ENCODE measurements around the gene AFF4.
A peak's percentile ranks its signal among the peaks of the same experiment; 100 is the strongest.
"Not testable (repeated sequence)": the region's sequence is repeated elsewhere in the genome, so short reads cannot be mapped to it uniquely, and the experiment has no call there.

Gene AFF4

GRCh38 chr5:132963171-132964104 is at the start of gene AFF4:
AFF4 (minus strand) TSS chr5:132963634; CDS start chr5:132937189, 26,445 bp downstream.
- DNase-seq = peak; percentile 96

GRCh38 chr5:133008455-133008854 is 45.0 kb upstream of the AFF4 start:
- not testable (repeated sequence) for DNase-seq

- no peak for DNase-seq
Measured at GRCh38 chr5:133006653-133007052, 43.2 kb upstream of the AFF4 start.

GRCh38 chr5:132999246-132999645 is 35.8 kb upstream of the AFF4 start:
- no peak for DNase-seq

- DNase-seq = no peak
Measured at GRCh38 chr5:132998556-132998955, 35.1 kb upstream of the AFF4 start.

- no peak for DNase-seq
Measured at GRCh38 chr5:132996307-132996706, 32.9 kb upstream of the AFF4 start.

- no peak for DNase-seq
Measured at GRCh38 chr5:132987531-132988408, 24.3 kb upstream of the AFF4 start.

- not testable (repeated sequence) for DNase-seq
Measured at GRCh38 chr5:132982971-132983370, 19.5 kb upstream of the AFF4 start.

- DNase-seq = no peak
Measured at GRCh38 chr5:132981288-132981687, 17.9 kb upstream of the AFF4 start.

- no peak for DNase-seq
Measured at GRCh38 chr5:132979976-132980375, 16.5 kb upstream of the AFF4 start.

- DNase-seq = peak; percentile 5
Measured at GRCh38 chr5:132979367-132979940, 16.0 kb upstream of the AFF4 start.

GRCh38 chr5:132976852-132977251 is 13.4 kb upstream of the AFF4 start:
- no peak for DNase-seq

GRCh38 chr5:132972436-132972828 is 9.0 kb upstream of the AFF4 start:
- not testable (repeated sequence) for DNase-seq

- peak; percentile 75 for DNase-seq
Measured at GRCh38 chr5:132971483-132972435, 8.3 kb upstream of the AFF4 start.

GRCh38 chr5:132965120-132965519 is 1.7 kb upstream of the AFF4 start:
- no peak for DNase-seq

GRCh38 chr5:132962429-132963021 is 909 bp downstream of the AFF4 start:
- peak; percentile 66 for DNase-seq

GRCh38 chr5:132961887-132962286 is 1.5 kb downstream of the AFF4 start:
- peak; percentile 58 for DNase-seq

GRCh38 chr5:132961123-132961815 is 2.2 kb downstream of the AFF4 start:
- not testable (repeated sequence) for DNase-seq

- DNase-seq = not testable (repeated sequence)
Measured at GRCh38 chr5:132956166-132956799, 7.2 kb downstream of the AFF4 start.

GRCh38 chr5:132953710-132954109 is 9.7 kb downstream of the AFF4 start:
- no peak for DNase-seq

Data from fibroblast of skin of right quadriceps (primary cell).